OCI-LY7 (cell line): ENCODE data around the gene NACC2. TPM values are rescaled to one million over a fixed set of nuclear protein-coding genes. Genes with fewer than 3 reads are reported as not detected.

Experiments
- BruUV-seq: library from RNA; stranded (reverse); fragments of 400-500 nt; replicated peaks from 2 replicates; lab custom pipeline; 2021; lab: Mats Ljungman, UMichigan
- CTCF ChIA-PET: fragments of 300-600 bp; sonication (Branson Sonifier 250); formaldehyde crosslinking; loops from one replicate; lab custom pipeline; 2022; ENCODE audit warnings: antibody characterized with exemption; ENCODE audit not compliant: unreplicated experiment; lab: Charles Lee
- POLR2A ChIA-PET: fragments of 300-600 bp; sonication (Branson Sonifier 250); formaldehyde crosslinking; loops from one replicate; lab custom pipeline; 2022; ENCODE audit warnings: antibody characterized with exemption; lab: Charles Lee
- DNase-seq: peaks from one replicate; pipeline ENCODE4 v3.0.0-alpha.2; 2015; ENCODE audit warnings: low spot score
- H2AFZ ChIP-seq: fragments of 200-600 bp; sonication (generic), shearing (Covaris generic); 2 replicates; pipeline ENCODE4 v1.6.1; 2014; ENCODE audit warnings: mild to moderate bottlenecking, antibody characterized with exemption, low read length, moderate library complexity
- H3K27ac ChIP-seq: fragments of 200-600 bp; sonication (generic); 2 replicates; pipeline ENCODE4 v1.5.1; 2014; ENCODE audit warnings: mixed run types, low read depth, mild to moderate bottlenecking, moderate library complexity, low read length, inconsistent platforms; ENCODE audit not compliant: poor library complexity, severe bottlenecking
- H3K36me3 ChIP-seq: fragments of 200-600 bp; sonication (generic); 2 replicates; pipeline ENCODE4 v1.6.1; 2014; ENCODE audit warnings: mild to moderate bottlenecking, antibody characterized with exemption, low read length, moderate library complexity, mixed read lengths; ENCODE audit not compliant: insufficient read depth
- H3K4me1 ChIP-seq: fragments of 200-600 bp; sonication (generic); 2 replicates; pipeline ENCODE4 v1.5.1; 2014; ENCODE audit warnings: mild to moderate bottlenecking, low read length; ENCODE audit not compliant: insufficient read depth, poor library complexity, severe bottlenecking
- H3K4me2 ChIP-seq: fragments of 200-600 bp; sonication (generic); 2 replicates; pipeline ENCODE4 v1.6.1; 2014; ENCODE audit warnings: mild to moderate bottlenecking, low read length
- H3K4me3 ChIP-seq: fragments of 200-600 bp; sonication (generic); 2 replicates; pipeline ENCODE4 v1.5.1; 2014; ENCODE audit warnings: mild to moderate bottlenecking, low read depth, low read length; ENCODE audit not compliant: poor library complexity, severe bottlenecking
- H3K79me2 ChIP-seq: fragments of 200-600 bp; sonication (generic); 2 replicates; pipeline ENCODE4 v1.6.1; 2016; ENCODE audit warnings: low read depth, mild to moderate bottlenecking, low read length, moderate library complexity, mixed read lengths; ENCODE audit not compliant: insufficient read depth
- H3K9me2 ChIP-seq: fragments of 200-600 bp; sonication (generic); 2 replicates; pipeline ENCODE4 v1.6.1; 2016; ENCODE audit warnings: mild to moderate bottlenecking, low read length, mixed read lengths; ENCODE audit not compliant: insufficient read depth
- H3K9me3 ChIP-seq: fragments of 200-600 bp; sonication (generic); 2 replicates; pipeline ENCODE4 v1.6.1; 2014; ENCODE audit warnings: mild to moderate bottlenecking, mixed run types, low read length, mixed read lengths
- H4K20me1 ChIP-seq: fragments of 200-600 bp; sonication (generic); 2 replicates; pipeline ENCODE4 v1.6.1; 2014; ENCODE audit warnings: mild to moderate bottlenecking, antibody characterized with exemption, low read length, moderate library complexity, mixed read lengths; ENCODE audit not compliant: insufficient read depth
- CTCF ChIP-seq: fragments of 200-600 bp; sonication (generic); conservative IDR thresholded peaks from 2 replicates; pipeline ENCODE4 v1.5.1; 2014; ENCODE audit warnings: mild to moderate bottlenecking, antibody characterized with exemption, low read length, moderate library complexity, mixed read lengths
- EZH2phosphoT487 ChIP-seq: fragments of 200-600 bp; sonication (generic); IDR thresholded peaks from 2 replicates; pipeline ENCODE4 v1.6.1; 2018; ENCODE audit warnings: low read depth, borderline replicate concordance, mild to moderate bottlenecking, mixed run types, antibody characterized with exemption, low read length, moderate library complexity, mixed read lengths
- intact Hi-C: fragments of 100-400 bp; cut with micrococcal nuclease; formaldehyde crosslinking; loops from one replicate; pipeline ENCODE4 v1.10.0; 2022; ENCODE audit not compliant: unreplicated experiment
- total RNA-seq, 2 experiments: library from RNA; depleted of rRNA in 1 of 2; stranded (reverse); fragments of >200 nt in 1 of 2; shearing (Covaris generic) in 1 of 2; gene quantifications; 2 replicates each; pipeline ENCODE4 v1.2.3, GENCODE V29; 2014 to 2022

NACC2 gene
- total RNA-seq, 2 experiments from 2014 or later = 0.38 to 0.72 TPM

- no peak overlapping the region for H2AFZ ChIP-seq
- no peak overlapping the region for H3K4me2 ChIP-seq
- intact Hi-C loops = no loop called here
- no peak overlapping the region for H3K4me3 ChIP-seq
- no peak for DNase-seq
- H4K20me1 ChIP-seq = no peaks in the 10 kb centered on the region
- no peaks in the 10 kb centered on the region for H3K9me2 ChIP-seq
- H3K27ac ChIP-seq = no peak overlapping the region
- H3K9me3 ChIP-seq = no peaks in the 10 kb centered on the region
- BruUV-seq = no TSS peak
- ChIA-PET CTCF (no interaction called here), POLR2A (no interaction called here)
- H3K4me1 ChIP-seq = no peaks in the 10 kb centered on the region
- no peak for TF ChIP-seq CTCF
- TF ChIP-seq EZH2phosphoT487 = no peak
- no peaks in the 10 kb centered on the region for H3K79me2 ChIP-seq
- no peaks in the 10 kb centered on the region for H3K36me3 ChIP-seq
These were observed 13.1 kb downstream of the NACC2 start for GRCh38 chr9:136081826-136082495.

- no TSS peak for BruUV-seq
- TF ChIP-seq CTCF = no peak
- TF ChIP-seq EZH2phosphoT487 = no peak
- no peak for DNase-seq
- intact Hi-C loops = no loop called here
- Histone ChIP-seq H3K4me2 (no peak overlapping the region), H3K36me3 (no peaks in the 10 kb centered on the region), H3K9me3 (no peaks in the 10 kb centered on the region), H3K4me1 (no peaks in the 10 kb centered on the region), H3K9me2 (no peaks in the 10 kb centered on the region), H3K79me2 (no peaks in the 10 kb centered on the region), H4K20me1 (no peaks in the 10 kb centered on the region), H2AFZ (no peak overlapping the region), H3K27ac (no peak overlapping the region), H3K4me3 (no peak overlapping the region)
- CTCF ChIA-PET = no interaction called here
- POLR2A ChIA-PET = no interaction called here
These were observed 13.8 kb downstream of the NACC2 start for GRCh38 chr9:136081113-136081825.

- Histone ChIP-seq H3K4me3 (no peak overlapping the region), H3K4me2 (no peak overlapping the region), H4K20me1 (no peaks in the 10 kb centered on the region), H3K9me3 (no peaks in the 10 kb centered on the region), H3K79me2 (no peaks in the 10 kb centered on the region), H2AFZ (no peak overlapping the region), H3K27ac (no peak overlapping the region), H3K9me2 (no peaks in the 10 kb centered on the region), H3K4me1 (no peaks in the 10 kb centered on the region), H3K36me3 (no peaks in the 10 kb centered on the region)
- ChIA-PET POLR2A (no interaction called here), CTCF (no interaction called here)
- BruUV-seq = no TSS peak
- intact Hi-C loops = no loop called here
- TF ChIP-seq CTCF (no peak), EZH2phosphoT487 (no peak)
- no peak for DNase-seq
These were observed 14.4 kb downstream of the NACC2 start for GRCh38 chr9:136080716-136081112.
